ENCODE measurements around the gene CELF6.
"Not testable (repeated sequence)": the region's sequence is repeated elsewhere in the genome, so short reads cannot be mapped to it uniquely, and the experiment has no call there.

Gene CELF6

DNA sequence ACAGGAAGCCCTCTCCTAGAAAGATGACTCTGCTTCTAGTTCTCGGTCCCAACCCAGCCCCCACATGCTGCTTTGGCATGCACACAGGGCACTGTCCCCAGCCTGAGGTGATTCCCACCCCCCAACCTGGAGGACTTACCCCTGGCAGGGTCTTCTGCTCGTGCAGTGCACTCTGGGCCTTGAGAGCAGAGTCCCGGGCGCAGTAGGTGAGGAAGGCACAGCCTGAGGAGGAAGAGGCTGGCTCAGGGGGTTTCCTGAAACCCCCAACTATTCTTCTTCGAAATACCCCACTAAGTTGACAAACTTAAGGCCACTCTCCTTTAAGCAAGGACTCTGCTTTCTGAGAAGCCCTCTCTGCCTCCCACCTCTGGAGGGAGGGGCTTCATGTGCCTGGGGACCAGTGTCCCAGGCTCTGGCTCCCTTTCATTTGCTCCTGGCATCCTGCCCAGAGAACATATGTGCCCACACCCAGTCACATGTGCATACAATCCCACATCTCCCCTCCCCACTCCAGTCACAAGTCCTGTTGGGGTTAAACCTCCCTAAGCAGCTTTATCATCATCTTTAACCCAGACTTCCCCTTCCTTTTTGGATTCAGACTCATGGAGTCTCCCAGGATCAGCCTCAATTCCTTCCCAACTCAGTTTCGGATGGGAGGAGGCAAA lies 4.1 kb downstream of the CELF6 start:
- no peak for DNase-seq

DNA sequence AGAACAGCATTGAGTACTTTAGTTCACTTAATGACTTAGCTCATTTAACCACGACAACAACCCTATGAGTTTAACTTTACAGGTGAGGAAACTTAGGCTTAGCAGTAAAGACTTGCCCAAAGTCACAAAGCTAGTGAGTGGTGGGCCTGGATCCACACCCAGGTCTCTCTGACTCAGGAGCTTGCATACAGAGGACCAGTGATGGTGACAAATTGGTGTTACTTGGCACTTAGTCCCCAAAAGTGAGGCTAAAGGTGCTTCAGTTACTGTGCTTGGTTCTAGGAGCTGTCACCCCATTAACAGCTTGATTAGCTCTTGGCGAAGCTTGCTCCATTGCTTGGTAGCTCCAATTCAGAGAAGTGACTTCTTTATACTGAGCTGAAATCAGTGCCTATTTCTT lies 6.1 kb downstream of the CELF6 start:
- no peak for DNase-seq

DNA sequence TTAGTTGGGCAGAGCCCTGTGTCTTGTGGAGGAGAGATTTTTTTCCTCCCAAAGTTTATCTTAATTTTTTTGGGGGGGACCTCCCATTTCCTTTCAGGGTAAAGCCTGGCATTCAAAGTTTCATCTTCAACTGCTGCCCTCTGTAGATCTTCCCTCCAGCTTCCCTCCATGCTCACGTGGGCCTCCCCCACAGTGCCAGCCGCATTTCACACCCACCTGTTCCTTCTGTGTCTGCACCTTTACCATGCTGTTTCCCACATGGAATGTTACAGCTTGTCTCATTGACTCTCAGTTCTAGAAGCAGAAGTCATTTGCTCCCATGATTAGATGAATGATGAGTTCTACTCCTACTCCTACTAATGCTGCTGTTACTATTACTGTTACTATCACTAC lies 6.5 kb downstream of the CELF6 start:
- no peak for DNase-seq

DNA sequence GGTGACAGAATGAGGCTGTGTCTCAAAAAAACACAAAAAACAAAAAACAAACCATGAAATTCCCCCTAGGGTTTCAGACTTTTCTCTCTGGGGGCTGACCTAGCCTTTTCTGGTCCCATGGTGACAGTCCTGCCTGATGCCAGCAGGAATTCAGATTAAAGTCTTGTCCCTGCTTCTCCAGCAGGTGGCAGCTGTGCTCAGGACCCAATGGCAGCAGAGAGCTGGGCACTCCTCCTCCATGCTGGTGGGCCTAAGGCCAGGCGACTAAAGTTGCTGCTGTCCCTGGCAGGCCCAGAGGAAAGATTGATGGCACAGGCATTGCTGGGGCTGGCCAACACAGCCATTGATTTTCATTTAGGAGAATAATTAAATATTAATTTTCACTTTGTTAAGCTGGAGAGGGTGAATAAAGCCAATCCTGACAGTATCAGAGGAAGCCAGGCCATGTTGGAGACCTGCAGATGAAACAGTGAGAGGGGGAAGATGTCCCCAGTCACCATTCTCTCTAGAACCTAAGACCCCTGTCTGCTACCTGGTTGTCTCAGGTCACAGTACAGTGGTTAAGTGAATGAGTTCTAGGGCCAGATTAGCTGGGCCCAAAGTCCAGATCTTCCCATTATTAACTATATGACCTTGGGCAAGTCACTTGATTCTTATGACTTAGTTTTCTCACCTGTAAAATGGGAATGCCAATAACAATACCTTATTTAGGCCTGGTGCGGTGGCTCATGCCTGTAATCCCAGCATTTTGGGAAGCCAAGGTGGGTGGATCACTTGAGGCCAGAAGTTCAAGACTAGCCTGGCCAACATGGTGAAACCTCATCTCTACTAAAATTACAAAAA lies 7.1 kb downstream of the CELF6 start:
- DNase-seq: peak; percentile 72

DNA sequence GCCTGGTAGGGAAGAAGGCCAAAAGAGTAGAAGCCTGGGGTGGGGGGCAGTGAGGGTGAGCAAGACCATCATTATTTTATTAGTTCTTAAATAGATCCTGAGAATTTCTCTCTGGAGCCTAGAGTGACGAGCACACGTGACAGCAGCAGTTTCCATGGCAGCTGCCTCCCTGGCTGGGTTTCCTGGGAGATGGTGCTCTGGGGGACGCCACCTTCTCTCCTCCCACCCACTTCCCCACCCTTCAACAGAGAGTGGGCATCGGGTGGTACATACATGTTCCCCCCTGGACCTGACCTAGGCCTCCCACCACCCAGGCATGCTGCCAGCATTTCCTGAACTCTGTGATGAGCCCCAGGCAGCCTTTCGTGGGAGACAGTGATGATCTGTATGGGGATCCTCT lies 12.9 kb downstream of the CELF6 start:
- no peak for DNase-seq

DNA sequence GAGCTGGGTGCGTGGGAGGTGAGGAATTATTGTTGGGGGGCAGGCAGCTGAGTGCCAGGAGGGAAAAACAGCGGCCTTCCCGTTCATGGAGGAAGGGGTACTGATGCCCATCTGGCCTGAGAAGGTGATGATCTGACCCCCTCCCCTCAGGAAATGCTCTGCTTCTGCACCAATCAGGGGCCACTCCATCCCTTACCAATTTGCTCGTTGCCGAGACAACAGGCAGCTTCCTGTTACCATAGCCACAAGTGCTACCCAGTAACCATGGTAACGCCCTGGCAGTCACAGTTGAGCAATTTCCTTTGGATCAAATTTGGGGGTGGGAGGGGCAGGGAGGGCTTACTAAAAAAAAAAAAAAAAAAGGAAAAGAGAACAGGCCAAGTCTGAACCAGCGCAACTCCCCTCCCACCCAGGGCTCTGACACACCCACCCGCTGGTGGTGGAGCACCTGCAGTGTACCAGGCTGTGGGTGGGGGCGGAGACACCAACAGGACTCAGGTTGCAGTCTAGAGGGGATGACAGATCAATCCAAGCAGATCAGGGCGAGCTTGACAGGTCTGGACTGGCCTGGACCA lies 13.7 kb downstream of the CELF6 start:
- peak; percentile 74 for DNase-seq

DNA sequence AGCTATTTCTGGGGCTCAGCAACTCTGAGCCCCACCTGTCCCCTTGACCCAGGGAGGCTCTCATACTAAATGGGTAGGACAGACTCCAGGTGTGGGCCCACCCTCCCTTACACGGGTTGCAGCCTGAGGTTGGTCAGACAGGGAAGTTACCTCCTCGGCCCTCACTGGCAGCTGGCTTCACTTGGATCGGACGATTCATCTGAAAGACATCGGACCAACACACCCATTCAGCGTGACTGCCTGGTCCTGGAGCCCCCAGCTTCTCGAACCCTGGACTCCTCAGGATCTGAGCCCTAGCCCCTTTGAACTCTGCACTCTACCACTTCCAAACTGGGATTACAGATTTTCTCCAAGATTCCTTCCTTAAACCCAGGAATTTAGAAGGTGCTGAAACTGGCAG lies 15.4 kb downstream of the CELF6 start:
- DNase-seq: no peak

DNA sequence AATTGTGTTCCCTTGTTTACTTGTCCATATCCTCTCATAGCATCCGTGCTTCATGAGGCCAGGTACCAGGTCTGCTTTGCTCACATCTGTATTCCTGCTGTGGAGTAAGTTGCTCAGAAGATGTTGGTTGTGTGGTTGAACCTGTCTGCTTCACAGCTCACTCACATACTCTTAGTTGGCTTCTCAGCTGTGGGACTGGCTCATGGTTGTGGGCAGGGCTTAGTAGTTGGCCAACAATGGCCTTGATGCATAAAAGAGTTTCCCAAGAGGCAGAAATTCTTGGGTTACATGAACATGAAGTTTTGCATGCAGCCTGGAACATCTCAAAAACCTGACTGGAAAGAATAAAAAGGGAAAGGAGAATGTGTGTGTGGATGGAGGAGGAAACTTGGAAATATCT lies 17.0 kb downstream of the CELF6 start:
- no peak for DNase-seq

DNA sequence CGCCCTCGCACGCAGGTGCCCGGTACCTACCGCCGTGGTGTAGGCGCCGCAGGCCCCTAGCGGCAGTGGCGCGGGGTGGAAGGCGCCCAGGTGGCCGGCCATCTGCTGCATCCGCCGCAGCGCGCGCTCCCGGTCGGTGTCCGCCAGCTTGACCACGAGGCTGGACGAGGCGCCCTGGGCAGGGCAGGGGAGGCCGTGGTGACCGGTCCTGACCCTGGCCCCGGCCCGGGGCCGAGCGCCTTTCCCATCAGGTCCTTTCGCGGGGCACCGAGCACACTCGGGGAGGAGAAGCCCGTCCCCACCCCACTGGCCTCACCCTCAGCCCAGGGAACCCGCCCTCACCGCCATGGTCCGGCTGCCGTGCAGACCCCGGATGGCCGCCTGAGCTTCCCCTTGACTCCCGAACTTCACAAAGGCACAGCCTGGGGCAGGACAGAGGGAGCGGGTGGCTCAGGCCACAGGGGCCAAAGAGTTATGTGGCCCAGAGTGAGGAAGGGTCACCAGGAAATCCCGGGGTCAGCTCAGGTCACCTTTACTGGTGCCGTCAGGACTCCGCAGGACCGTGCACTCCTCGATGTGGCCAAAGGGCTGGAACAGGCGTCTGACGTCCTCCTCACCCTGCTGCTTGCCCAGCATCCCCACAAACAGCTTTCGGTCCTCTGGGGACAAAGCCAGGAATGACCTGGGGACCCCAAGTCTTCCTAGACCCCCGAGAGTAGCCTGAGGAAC lies 30.2 kb downstream of the CELF6 start:
- no peak for DNase-seq

DNA sequence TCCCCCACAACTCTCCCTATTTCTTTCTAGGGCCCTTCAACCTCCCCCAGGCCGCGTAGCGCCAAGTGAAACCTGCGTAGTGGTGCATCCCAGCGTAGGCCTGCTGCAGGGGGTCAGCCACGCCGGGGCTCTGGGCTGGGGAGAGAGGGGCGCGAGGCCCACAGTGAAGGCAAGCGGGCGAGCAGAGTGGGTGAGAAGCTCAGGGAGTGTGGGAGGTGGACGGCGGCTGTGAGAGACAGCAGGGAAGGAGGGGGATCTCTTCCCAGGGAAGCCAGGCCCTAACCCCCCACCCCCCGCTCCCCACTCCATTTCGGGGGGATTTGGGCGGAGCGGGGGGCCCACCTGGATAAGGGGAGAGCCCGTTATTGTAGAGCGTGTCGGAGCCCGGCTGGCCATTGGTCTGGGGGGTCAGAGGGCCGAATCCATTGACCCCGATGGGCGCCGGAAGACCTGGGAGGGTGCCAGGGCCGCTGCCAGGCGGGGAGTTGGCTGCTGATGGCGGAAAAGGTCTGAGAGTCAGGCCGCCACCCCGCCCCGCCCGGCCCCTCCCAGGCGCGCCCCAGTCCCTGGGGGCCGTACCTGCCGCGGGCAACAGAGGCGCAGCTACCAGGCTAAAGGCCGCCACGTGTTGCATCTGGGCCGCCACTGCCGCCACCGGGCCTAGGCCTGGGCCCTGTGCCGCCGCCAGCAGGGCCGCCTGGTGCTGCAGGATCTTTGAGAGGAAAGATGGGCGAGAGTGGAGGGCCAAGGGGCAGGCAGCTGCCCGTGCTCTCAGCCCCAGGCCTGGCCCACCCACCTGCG lies 31.0 kb downstream of the CELF6 start:
- no peak for DNase-seq

DNA sequence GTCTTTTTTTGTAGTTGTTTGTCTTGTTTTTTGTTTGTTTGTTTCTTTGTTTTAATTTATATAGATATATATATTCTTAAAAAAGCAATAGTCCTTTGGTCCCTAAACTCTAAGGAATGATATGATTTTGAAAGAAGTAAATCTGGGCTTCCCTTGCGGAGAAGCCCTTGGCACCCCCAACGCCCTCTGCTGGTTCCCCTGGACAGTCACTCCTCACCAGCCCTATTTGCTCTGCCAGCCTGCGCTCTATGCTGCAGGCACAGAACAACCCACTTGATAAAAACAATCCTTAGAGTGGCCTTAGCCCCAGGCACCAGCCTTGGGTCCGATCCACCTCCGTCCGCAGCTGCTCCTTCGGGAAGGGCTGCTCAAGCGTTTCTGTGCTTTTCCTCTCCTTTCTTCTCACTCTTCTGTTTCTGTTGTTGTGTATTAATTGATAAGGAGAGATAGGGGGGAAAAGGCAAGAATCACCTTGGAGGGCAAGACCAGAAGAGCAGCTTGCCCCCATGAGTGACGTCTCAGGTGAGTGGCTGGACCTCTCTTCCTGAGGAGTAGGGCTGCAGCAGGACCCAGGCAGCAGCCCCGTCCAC lies 33.9 kb downstream of the CELF6 start:
- peak; percentile 36 for DNase-seq

DNA sequence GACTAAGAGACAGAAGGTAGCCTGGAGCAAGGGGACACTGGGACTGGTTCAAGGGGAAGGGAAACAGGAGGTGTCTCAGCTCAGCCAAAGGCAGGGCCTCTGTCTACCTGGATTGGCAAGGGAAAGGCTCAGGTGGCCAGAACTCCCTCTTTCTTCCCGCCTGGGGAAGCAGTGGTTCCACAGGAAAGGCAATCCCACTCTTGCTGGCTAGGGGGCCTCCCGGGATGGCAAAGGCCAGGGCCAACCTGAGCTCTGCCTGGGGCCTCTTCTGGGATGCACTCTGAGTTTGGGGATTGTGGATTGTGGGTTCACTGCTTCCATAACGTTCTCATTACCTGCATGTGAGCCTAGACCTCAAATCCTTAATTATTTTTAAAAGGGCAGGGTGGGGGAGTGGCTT lies 34.6 kb downstream of the CELF6 start:
- no peak for DNase-seq

DNA sequence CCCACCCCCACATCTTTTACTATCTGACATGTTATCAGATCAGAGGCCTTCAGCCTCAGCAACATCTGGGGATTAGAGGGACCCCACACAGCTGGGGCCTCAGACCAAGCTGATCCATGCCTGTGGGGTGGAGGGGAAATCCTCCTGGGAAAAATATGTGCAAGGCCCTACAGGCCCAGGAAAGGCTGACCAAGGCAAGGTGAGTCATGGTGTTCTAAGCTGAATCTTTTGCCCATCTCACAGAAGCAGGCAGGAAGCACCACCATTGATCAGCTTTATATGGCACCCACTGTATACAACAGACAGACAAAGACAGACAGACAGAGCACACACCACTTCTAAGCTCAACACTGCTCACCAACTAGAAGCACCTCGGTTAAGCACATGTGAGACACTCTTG lies 35.2 kb downstream of the CELF6 start:
- no peak for DNase-seq

DNA sequence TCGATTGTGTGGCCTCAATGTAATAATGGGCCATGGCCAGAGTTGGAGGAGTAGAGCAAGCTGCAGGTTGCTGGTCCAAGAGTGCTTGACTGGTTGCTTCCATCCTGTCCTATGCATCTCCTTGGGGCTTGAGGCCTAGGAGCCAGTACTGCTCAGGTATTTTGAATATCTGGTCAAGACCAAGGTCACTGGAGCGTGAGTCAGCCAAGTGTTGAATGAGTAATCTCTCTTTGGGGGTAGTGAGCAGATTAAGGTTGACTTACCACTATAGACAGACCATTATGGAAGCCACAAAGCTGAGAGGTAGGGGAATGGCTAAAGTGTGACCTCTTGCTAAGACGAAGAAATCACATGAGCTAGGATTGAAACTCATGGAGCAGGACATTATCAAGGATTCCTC lies 38.2 kb downstream of the CELF6 start:
- no peak for DNase-seq

DNA sequence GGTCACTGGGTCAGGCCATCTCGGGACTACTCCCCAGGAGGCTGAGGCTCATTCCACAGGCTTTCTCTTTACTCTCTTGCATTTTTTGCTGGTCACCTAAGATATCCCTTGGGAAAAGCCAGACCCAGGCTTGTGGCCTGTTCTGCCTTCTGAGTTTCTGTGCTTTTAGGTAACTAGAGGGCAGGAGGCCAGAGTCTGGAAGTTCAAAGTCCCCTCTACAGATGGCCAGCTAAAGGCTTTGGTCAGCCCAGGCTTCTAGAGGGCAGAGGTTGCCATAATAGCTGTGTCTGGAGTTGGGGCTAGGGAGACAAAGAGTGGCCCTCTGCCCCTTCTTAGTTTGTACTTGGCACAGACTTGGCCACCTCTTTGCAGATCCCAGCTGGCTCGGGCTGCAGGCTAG lies 39.2 kb downstream of the CELF6 start:
- DNase-seq: no peak

DNA sequence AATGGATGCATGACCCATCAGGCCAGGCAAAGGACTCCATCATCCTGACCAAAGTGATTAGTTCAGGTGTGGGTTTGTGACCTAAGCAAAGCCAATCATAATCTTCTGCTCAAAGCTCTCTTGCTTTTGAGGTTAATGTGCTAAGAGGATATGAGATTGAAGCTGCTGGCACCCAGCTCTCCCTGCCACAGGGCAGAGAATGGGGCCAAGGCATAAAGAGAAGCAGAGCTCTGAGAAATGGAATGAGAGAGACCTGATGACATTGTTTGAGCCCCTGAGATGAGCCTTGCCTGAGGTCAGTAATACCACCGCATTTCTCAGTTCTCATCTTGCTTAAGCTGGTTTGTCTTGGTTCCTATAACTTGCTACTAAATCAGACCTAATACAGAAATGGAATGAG lies 41.2 kb downstream of the CELF6 start:
- DNase-seq: no peak

DNA sequence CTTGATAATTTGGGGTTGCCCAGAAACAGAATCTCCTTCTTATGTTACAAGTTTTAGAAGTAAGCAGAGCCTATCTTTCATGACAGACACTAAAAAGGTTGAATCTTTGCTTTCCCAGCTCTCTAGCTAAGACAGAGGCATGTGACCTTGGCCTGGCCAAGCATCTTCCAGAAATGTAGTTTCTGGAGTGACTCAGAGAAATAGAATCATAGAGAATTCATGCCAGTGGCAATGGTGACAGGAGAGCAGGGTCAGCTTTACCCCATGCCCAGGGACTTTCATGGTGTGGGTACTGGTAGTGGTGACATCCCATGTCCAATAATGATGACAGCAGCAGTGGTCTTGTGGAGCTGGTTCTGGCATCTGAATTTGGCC lies 43.6 kb downstream of the CELF6 start:
- DNase-seq: no peak

DNA sequence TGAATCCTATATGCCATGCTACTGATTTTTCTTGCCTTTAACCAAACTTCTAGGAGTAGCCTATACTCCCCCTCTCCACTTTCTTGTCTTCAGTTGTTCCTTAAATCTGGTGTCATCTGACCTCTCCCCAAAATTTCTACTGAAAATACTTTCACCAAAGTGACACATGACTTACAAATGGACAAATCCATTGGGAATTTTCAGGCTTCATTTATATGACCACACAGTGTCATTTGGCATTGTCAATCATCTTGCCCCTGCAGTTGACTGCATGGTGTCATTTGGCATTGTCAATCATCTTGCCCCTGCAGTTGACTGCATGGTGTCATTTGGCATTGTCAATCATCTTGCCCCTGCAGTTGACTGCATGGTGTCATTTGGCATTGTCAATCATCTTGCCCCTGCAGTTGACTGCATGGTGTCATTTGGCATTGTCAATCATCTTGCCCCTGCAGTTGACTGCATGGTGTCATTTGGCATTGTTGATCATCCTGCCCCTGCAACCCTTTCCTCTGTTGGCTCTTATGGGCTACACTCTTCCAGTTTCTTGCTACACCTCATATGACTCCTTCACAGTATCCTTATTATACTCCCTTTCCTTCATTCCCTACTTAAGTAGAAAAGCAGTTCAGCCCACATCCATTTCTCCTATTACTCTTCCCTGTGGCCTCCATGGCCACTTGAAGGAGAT lies 44.2 kb downstream of the CELF6 start:
- DNase-seq: not testable (repeated sequence)

DNA sequence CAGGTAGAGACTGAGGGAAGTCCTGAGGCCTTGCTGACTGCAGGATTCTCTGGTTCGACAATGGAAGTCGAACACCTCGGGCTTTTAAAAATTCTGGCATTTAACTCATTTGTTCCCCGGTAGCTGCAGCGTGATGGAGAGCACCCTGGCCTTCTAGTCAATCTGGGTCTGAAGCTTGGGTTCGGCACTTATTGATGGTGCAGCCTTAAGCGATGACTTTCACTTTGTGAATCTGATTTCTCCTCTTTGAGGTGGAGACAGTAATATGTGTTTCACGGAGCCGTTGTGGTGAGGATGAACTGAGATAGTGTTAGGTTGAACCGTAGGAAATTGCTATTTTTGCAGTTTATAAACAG lies 47.0 kb downstream of the CELF6 start:
- DNase-seq: no peak

DNA sequence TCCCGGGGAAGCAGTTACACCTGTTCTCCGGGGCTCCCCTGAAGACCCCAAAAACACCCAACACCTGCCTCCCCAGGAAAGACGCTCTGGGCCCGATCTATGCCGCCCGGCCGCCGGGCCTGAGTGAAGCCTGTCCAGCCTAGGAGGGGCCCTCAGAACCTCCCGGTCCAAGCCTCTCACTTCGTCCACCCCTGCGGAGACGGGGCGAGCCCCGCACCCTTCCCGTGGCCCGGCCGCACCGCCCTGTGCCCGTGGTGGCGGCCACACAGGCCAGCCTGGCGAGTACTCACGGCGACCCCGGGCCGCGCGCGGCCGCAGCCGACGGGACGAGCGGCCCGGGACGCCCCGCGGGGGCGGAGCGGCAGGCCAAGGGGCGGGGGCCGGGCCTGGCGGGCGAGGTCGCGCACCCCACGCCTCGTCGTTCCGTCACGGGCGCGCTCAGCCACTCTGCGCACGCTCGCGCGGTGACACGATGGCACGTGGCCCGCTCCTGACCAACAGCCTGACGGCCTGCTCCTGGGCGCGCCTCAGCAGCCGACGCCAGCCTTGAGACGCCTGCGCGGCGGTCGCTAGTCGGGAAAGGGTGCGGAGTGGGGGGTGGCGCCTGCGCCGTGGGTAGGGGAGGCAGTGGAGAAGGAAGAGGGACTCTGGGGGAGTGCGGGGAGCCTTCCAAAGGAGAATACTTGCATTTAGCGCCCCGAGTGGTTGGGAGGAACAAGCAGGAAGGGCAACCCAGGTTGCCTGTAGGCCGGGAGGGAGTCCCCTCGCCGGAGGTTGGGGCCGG lies 47.6 kb downstream of the CELF6 start, which contains the start of gene PARP6:
TSS of gene PARP6 (minus strand) at position 342 of the 784 bp plus-strand sequence. CDS start 5,077 bp downstream, outside the sequence.
- peak; percentile 99 for DNase-seq

DNA sequence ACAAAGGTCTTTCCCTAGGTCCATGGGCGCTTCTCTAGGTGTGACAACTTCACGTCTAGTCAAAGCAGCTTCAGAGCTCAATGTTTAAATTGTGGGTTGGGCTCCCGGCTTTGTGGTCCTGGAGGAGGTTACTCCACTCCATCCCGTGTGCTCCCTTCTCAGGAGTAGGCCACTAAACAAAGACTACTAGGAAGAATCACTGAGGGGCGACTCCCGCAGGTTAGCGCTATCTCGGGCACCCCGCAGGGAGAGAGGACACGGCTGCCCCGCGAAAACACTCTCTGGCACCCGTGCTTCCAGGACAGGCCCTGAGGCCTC lies 48.1 kb downstream of the CELF6 start:
- no peak for DNase-seq

Measured in activated CD4-positive, alpha-beta T cell treated with anti-CD3 and anti-CD28 coated beads, Interleukin-10, Interleukin-2, amounts not matched to agents 100 ng/mL and 50 ng/mL, durations not matched to agents 16 hours and 8 hours (primary cell).